ENCODE measurements around the gene SNIP1.
A peak's percentile ranks its signal among the peaks of the same experiment; 100 is the strongest.
"Not testable (repeated sequence)": the region's sequence is repeated elsewhere in the genome, so short reads cannot be mapped to it uniquely, and the experiment has no call there.

Gene SNIP1

DNA sequence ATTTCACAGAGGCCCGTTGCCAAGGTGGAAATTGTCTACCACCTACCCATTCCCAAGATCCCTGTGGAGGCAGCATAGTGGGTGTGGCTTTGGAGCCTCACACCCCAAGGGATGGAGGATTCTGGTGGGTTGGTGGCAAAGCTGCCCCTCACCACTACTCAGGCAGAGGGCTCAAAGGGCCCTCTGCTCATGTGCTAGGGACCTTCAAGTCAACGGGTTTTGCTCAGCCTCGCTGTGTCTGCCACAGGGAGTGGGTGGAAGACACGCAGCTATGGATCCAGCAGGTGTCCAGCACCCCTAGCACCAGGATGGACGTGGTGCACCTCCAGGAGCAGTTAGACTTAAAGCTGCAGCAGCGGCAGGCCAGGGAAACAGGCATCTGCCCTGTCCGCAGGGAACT lies 5.0 kb upstream of the SNIP1 start:
- DNase-seq = no peak

- no peak for DNase-seq
These were observed 4.3 kb upstream of the SNIP1 start for GRCh38 chr1:37558411-37558810.

DNA sequence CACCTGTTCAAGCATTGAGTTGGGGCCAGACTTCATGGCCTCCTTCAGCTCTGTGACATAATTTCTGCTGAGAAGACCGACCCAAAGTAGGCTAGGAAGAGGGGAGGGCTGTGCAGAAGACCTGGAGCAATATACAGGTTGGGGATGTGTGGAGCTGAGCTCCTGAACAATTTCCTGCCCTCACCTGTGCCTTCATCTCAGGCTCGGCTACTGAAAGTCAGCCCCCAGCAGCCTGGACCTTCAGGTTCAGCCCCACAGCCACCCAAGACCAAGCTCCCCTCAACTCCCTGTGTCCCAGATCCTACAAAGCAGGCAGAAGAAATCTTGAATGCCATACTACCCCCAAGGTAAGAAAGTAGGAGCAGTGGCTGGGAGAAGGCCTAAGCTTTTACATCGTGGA lies 3.3 kb upstream of the SNIP1 start:
- no peak for DNase-seq

DNA sequence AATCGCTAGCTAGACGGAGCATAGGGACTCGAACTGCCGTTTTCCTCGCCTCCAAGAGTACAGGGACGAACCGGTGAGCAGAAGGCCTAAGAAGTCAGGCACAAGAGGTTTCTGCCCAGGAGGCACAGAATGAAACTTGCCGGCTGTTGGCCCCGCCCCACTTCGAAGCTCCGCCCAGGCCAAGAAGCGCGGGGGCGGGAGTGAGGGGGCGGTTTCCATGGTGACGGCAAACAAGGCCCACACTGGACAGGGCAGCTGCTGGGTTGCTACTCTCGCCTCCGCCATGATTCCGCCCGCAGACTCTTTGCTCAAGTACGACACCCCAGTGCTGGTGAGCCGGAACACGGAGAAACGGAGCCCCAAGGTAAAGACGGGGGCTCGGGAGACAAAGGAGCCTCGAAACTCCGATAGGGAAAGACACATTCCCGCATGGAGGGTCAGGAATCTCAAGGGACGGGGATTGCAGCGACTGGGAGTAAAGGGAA lies 2.7 kb upstream of the SNIP1 start, which contains the start of gene DNALI1:
Gene DNALI1 (plus strand): TSS at position 229 of the 485 bp plus-strand sequence. CDS start 55 bp downstream, at position 284.
- peak; percentile 25 to 37 for DNase-seq

DNA sequence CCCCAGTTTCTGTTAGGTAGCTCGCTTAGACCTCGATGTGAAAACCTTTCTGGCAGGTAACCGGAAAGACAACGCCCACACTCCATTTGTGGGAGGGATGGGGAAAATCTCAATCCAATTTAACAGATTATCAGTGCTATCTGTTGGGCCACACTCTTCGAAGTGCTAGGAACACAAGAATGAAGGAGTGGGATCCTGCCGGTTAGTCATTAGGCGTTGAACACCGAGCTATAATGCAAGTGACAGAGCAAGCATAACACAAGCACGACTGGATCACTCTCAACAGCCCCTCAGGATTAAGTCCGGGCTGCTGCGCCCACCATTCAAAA lies 531 bp downstream of the SNIP1 start:
- no peak for DNase-seq

- DNase-seq = no peak
These were observed 4.8 kb downstream of the SNIP1 start for GRCh38 chr1:37549341-37549740.

DNA sequence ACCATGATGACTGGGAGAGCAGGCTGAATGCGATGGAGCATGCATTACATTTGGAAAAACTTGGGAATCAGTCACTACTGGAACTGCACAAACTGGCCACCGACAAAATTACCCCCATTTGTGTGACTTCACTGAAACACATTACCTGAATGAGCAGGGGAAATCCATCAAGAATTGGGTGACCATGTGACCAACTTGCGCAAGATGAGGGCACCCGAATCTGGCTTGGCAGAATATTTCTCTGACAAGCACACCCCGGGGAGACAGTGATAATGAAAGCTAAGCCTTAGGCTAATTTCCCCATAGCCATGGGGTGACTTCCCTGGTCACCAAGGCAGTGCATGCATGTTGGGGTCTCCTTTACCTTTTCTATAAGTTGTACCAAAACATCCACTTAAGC lies 9.1 kb downstream of the SNIP1 start:
- no peak for DNase-seq

DNA sequence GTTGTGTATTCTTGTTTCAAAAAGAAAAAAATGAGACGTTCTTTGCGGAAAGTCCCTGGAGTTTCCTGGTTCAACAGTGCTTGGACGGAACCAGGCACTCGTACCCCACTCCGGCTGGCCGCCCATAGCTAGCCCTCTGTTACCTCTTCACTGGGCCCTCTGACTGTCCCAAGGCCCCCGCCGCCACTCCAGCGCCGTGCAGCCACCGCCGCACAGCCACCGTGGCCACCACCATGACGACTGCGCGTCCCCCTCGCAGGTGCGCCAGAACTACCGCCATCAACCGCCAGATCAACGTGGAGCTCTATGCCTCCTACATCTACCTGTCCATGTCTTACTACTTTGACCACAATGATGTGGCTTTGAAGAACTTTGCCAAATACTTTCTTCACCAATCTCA lies 9.6 kb downstream of the SNIP1 start:
- DNase-seq = no peak

DNA sequence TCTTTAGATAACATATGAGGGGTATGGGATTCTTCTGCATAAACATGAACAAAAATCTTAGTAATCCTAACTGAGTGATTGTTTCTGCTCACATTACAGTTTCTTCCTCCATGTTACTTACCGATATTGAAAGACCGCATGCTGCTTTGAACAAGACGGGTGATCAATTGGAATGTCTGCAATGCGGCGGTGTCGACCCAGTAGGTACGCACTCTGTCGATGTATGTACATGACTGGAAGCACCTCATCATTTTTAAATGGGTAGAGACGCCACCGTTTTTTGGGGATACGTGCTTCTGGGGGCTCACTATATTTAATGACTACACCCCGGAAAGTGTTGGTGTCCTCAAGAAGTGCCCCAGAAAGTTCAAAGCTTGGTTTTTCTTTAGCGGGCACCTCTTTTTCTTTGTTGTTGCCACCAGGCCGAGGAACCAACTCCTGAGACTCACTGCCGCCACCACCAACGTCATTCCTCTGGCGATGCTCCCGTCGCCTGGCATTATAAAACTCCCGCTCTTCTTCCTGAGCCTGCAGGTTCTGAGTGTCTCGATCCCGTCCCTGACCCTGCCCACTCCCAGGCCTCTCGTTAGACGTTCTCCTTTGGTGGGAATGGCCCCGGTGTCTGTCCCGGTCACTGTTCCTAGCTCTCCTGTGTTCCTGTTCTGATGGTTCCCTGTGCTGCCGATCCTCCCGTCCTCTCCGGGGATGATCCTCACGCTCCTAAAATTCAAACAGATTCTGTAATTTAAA lies 13.9 kb downstream of the SNIP1 start:
- DNase-seq = no peak

DNA sequence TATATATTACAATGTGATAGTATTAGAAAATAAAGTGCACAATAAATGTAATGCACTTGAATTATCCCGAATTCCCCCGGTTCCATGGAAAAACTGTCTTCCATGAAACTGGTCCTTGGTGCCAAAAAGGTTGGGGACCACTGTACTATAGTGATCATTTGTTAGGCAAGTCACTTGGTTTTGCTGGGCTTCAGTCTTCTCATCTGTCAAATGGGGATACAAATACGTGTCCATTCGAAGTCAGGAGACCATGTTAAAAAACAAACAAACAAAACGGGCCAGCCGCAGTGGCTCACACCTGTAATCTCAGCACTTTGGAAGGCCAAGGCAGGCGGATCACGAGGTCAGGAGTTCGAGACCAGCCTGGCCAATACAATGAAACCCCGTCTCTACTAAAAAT lies 14.9 kb downstream of the SNIP1 start:
- not testable (repeated sequence) for DNase-seq

- no peak for DNase-seq
These were observed 16.7 kb downstream of the SNIP1 start for GRCh38 chr1:37537378-37537777.

DNA sequence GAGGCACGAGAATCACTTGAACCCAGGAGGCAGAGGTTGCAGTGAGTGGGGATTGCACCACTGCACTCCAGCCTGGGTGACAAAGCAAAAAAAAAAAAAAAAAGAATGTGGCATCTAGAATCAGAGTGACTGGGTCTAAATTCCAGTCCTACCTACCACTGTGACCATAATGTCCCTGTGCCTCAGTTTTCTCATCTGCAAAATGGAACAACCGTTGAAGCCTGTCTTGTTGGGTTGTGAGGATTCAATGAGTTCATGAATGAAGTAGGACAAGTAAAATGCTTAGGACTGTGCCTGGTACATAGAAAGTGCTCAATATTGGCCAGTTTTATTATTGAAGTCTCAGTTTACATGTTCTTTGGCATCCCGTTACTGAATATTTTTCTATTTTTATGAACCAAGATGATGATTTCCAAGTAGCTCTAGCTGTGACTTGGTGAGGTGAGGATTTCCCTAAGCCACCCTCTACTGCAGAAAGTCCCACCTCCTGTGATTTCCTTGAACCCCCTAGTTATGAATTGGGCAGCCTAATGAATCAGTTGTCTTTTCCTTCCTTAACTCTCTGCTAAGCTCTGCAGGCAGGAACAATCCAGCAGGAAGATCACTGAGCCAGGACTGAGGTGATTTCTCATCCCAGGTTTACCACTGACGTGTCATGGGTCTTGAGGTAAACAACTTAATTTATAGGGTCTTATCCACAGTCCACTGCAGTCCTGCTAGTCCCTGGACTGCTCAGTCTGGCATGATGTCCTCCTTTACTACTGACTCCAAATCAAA lies 20.6 kb downstream of the SNIP1 start:
- no peak for DNase-seq

DNA sequence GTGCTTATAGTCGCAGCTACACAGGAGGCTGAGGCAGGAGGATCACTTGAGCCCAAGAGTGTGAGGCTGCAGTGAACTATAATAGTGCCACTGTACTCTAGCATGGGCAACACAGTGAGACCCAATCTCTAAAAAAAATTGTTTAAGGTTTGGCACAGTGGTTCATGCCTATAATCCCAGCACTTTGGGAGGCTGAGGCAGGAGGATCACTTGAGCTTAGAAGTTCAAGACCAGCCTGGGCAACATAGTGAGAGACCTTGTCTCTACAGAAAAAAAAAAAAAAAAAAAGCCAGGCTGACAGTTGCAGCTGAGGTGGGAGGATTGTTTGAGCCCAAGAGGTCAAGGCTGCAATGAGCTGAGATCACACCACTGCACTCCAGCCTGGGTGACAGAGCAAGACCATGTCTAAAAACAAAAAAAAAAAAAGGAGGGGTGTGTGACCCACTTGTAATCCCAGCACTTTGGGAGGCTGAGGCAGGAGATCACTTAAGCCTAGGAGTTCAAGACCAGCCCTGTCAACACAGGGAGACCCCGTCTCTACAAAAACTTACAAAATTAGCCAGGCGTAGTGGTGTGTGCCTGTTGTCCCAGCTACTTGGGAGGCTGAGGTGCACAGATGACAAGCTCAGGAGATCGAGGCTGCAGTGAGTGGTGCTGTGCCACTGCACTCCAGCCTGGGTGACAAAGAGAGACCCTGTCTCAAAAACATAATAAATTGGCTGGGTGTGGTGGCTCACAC lies 21.5 kb downstream of the SNIP1 start:
- DNase-seq = not testable (repeated sequence)

- DNase-seq = not testable (repeated sequence)
These were observed 24.2 kb downstream of the SNIP1 start for GRCh38 chr1:37529888-37530287.

- peak in 1 of 2 donors; percentile 18 for DNase-seq
These were observed 34.5 kb downstream of the SNIP1 start for GRCh38 chr1:37519613-37520012.

DNA sequence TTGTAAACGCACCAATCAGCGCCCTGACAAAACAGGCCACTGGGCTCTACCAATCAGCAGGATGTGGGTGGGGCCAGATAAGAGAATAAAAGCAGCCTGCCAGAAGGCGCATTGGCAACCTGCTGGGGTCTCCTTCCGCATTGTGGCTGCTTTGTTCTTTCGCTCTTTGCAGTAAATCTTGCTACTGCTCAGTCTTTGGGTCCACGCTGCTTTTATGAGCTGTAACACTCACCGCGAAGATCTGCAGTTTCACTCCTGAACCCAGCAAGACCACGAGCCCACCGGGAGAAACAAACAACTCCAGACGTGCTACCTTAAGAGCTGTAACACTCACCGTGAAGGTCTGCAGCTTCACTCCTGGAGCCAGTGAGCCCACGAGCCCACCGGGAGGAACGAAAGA lies 35.2 kb downstream of the SNIP1 start:
- peak; percentile 58 to 77 for DNase-seq

DNA sequence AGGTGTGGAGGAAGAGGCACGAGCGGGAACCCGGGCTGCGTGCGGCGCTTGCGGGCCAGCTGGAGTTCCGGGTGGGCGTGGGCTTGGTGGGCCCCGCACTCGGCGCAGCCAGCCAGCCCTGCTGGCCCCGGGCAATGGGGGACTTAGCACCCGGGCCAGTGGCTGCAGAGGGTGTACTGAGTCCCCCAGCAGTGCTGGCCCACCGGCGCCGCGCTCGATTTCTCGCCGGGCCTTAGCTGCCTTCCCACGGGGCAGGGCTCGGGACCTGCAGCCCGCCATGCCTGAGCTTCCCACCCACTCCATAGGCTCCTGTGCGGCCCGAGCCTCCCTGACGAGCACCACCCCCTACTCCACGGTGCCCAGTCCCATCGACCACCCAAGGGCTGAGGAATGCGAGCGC lies 35.9 kb downstream of the SNIP1 start:
- not testable (repeated sequence) for DNase-seq

DNA sequence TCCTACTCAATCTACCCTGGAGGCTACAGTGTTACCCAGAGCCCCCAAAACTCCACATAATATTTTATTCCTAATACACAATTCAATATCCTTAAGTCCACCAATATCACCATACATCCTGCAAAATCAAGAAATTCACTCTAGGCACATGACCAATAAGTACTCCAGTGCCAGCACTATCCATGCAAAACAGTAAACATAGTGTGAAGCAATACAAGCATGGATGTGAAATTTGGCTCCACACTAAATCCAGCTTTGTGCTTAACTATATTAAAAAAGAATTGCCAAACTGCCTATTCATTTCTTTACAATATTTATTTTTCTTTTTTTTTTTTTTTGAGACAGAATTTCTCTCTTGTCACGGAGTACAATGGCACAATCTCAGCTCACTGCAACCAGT lies 36.5 kb downstream of the SNIP1 start:
- no peak for DNase-seq

DNA sequence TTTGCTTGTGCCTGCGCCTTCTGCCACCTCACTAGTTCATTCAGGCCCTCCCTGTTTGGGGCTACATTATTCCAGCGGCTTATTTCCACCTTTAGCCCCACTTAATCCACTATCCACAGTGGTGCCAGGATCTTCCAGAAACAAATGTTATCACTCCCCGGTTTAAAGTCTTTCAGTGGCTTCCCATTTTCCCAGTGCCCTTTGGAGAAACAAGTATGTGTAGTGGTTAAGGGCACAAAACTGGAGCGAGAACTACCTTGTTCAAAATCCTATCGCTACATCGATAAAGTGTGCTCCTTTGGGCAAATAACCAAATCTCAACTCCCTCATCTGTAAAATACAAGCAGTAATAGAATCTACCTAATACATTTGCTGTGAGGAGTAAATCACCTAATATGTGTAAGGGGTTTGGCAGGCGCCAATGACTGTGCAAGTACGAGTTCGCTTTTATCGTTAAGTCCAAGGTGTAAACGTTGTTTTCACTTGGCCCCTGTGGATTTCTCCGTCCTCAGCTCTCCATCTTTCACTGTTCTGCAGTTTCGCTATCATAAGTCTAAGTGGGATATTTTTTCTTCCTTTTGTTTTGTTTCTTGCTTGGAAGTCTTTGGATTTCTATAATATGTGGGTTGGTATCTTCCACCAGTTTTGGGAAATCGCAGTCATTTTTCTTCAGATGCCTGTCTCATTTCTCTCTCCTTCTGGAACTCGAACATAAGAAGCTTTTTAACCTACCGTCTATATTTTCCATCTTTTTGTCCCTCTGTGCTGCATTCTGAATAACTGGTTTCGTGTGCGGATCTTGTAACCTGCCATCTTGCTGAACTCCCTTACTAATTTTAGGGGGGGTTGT lies 38.7 kb downstream of the SNIP1 start:
- no peak for DNase-seq

DNA sequence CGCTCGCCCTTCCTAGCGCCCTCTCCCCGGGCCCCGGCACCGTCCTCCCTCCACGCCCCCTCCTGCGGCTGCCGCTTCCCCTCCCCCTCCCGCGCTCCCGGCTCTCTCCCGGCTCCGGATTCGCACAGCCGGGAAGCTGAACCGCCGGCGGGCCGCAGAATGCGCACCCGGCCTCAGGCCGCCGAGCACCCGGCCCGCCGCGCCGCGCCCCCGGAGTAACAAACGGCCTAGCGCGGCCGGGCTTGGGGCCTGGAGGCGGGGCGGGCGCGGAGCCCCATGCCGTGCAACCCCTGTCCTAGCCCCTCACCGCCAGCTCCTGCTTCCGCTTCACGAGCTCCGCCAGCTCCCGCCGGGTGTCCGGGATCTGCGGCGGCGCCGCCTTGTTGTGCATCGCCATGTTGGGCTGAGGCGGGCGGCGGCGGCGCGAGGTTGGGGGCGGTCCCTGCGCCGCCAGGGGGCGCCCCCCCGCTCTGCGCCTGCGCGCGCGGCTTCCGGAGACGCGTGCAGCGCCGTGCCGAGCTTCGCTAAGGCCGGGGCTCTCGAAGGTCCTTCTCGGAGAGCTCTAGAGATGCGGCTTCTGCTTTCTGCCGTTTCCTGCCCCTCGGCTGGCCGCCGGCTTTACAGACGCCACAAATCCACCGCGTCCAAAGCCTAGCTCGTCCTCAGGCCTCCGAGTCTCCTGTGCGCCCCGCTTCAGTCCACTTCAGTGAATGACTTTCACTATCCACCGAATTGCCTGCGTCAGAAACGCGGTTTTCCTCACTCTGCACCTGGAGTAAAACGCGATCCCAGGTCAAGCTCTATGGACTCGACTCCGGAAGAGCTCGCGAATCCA lies 39.5 kb downstream of the SNIP1 start, which contains the start of gene MEAF6:
Gene MEAF6 (minus strand): TSS at position 417 of the 835 bp plus-strand sequence. CDS start 20 bp downstream, at position 397.
- DNase-seq = peak; percentile 82 to 88

- peak; percentile 43 to 61 for DNase-seq
These were observed 40.2 kb downstream of the SNIP1 start for GRCh38 chr1:37513795-37514349.

Data from CD4-positive, alpha-beta T cell treated with Interferon alpha-2 for 1 hour (primary cell).